ENCODE measurements around the gene MUC6.

Gene MUC6

GRCh38 chr11:1009371-1009770 is 27.1 kb downstream of the MUC6 start:
- DNase-seq (ENCODE audit: low read depth), result no peak

GRCh38 chr11:1008803-1009145 is 27.7 kb downstream of the MUC6 start:
- DNase-seq (ENCODE audit: low read depth), result no peak

GRCh38 chr11:1008001-1008802 is 28.3 kb downstream of the MUC6 start:
- no peak for DNase-seq (ENCODE audit: low read depth)

GRCh38 chr11:1007279-1007678 is 29.2 kb downstream of the MUC6 start:
- no peak for DNase-seq (ENCODE audit: low read depth)

GRCh38 chr11:1006762-1007161 is 29.8 kb downstream of the MUC6 start:
- no peak for DNase-seq (ENCODE audit: low read depth)

- no peak for DNase-seq (ENCODE audit: low read depth)
Measured at GRCh38 chr11:1005928-1006327, 30.6 kb downstream of the MUC6 start.

- DNase-seq (ENCODE audit: low read depth), result no peak
Measured at GRCh38 chr11:1003159-1003558, 33.4 kb downstream of the MUC6 start.

GRCh38 chr11:1002406-1002984 is 34.0 kb downstream of the MUC6 start:
- no peak for DNase-seq (ENCODE audit: low read depth)

- no peak for DNase-seq (ENCODE audit: low read depth)
Measured at GRCh38 chr11:1001617-1002405, 34.7 kb downstream of the MUC6 start.

- DNase-seq (ENCODE audit: low read depth), result no peak
Measured at GRCh38 chr11:1000357-1001278, 35.9 kb downstream of the MUC6 start.

GRCh38 chr11:999009-999408 is 37.5 kb downstream of the MUC6 start:
- no peak for DNase-seq (ENCODE audit: low read depth)

GRCh38 chr11:997907-998306 is 38.6 kb downstream of the MUC6 start:
- no peak for DNase-seq (ENCODE audit: low read depth)

- no peak for DNase-seq (ENCODE audit: low read depth)
Measured at GRCh38 chr11:996681-997080, 39.8 kb downstream of the MUC6 start.

- no peak for DNase-seq (ENCODE audit: low read depth)
Measured at GRCh38 chr11:995752-996420, 40.6 kb downstream of the MUC6 start.

GRCh38 chr11:995044-995751 is 41.3 kb downstream of the MUC6 start:
- no peak for DNase-seq (ENCODE audit: low read depth)

GRCh38 chr11:993632-994167 is 42.8 kb downstream of the MUC6 start:
- DNase-seq (ENCODE audit: low read depth), result no peak

- no peak for DNase-seq (ENCODE audit: low read depth)
Measured at GRCh38 chr11:992577-992976, 43.9 kb downstream of the MUC6 start.

- DNase-seq (ENCODE audit: low read depth), result no peak
Measured at GRCh38 chr11:991711-992307, 44.7 kb downstream of the MUC6 start.

- no peak for DNase-seq (ENCODE audit: low read depth)
Measured at GRCh38 chr11:991034-991433, 45.5 kb downstream of the MUC6 start.

- DNase-seq (ENCODE audit: low read depth), result no peak
Measured at GRCh38 chr11:990101-990500, 46.4 kb downstream of the MUC6 start.
